Fibroblast of the aortic adventitia (primary cell): ENCODE data around the gene DLGAP1. TPM values are rescaled to one million over a fixed set of nuclear protein-coding genes. Genes with fewer than 3 reads are reported as not detected.

Experiments used
- DNase-seq: peaks from one replicate; pipeline ENCODE4 v3.0.0-alpha.2; 2010; ENCODE audit warnings: low read depth
- H3K4me3 ChIP-seq: 2 replicates; pipeline ENCODE4 v1.5.1; 2011; ENCODE audit warnings: low read depth, mild to moderate bottlenecking, control low read depth, low read length, moderate library complexity
- total RNA-seq: library from RNA; depleted of rRNA; stranded (reverse); fragments of >200 nt; gene quantifications from 2 replicates; pipeline ENCODE4 v1.2.3, GENCODE V29; 2012; ENCODE audit warnings: low replicate concordance
- TF ChIP-seq, protein P1 (sequence below): IDR thresholded peaks from 2 replicates; pipeline ENCODE4 v1.5.1; 2011; ENCODE audit warnings: mild to moderate bottlenecking, low read length, control low read depth, inconsistent platforms; ENCODE audit not compliant: insufficient read depth

Gene DLGAP1
- total RNA-seq, 1 donor = 1.4 TPM

DNA sequence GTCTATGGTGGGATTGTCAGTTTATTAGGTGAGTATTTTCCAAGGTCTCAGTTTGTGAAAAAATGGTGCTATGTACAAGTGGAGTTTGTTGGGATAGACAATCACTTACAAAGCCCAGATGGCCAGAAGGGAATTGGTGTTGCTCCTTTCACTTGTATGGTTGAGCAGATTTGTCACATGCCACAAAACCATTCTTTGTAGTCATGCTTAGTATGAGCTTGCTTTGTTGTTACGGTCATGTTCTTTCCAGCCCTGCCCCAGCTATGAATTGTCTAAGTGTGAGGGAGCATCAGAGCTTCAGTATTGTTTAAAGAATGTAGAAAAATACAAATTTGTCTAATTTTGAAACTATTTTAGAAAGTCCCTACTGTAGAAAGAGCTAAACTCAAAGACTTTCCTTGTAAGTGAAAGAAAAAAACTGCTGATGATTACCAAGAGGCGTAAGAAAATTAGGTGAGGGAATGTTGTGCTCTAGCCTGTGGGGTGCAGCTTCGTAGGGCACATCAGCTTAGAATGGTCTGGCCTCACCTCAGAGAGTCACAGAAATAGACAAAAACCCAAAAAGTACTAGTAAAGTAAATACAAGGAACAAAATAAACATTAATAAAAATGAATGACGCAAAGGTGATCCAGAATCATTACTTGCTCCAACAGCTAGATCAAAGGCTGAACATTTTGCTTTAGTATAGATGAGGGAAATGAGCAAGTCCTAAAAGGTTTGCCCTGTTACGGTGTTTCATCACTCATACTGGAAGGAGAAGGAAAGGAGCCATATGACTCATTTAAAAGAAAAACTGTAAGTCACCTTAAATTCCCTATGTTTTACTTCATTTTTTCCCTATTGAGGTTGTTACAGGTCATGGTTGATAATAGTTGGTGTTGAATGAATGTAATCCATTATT, 995.9 kb downstream of the DLGAP1 start:
- DNase-seq = peak; percentile 81
- TF ChIP-seq, protein P1, sequence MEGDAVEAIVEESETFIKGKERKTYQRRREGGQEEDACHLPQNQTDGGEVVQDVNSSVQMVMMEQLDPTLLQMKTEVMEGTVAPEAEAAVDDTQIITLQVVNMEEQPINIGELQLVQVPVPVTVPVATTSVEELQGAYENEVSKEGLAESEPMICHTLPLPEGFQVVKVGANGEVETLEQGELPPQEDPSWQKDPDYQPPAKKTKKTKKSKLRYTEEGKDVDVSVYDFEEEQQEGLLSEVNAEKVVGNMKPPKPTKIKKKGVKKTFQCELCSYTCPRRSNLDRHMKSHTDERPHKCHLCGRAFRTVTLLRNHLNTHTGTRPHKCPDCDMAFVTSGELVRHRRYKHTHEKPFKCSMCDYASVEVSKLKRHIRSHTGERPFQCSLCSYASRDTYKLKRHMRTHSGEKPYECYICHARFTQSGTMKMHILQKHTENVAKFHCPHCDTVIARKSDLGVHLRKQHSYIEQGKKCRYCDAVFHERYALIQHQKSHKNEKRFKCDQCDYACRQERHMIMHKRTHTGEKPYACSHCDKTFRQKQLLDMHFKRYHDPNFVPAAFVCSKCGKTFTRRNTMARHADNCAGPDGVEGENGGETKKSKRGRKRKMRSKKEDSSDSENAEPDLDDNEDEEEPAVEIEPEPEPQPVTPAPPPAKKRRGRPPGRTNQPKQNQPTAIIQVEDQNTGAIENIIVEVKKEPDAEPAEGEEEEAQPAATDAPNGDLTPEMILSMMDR = no peak
- no peak overlapping the region for H3K4me3 ChIP-seq

DNA sequence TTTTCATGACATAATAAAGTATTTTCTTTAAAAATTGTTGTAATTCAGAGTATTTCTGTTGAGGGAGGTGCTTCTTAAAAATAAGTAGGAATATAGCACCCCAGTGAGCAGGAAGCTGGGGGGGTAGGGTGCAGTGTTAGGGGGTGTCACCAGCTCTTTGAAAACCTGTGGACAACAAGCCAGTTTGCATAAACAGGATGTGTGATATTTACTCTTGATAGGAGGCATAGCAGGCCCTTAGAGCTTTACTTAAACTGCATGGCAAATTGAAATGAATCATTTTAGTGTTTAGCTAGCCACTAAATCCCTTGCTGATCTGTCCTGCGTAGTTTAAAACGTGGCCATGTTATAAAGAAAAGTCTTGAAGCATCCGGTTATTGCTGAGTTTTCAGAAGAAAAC, 996.7 kb downstream of the DLGAP1 start:
- H3K4me3 ChIP-seq = no peak overlapping the region
- TF ChIP-seq, protein P1 = no peak
- DNase-seq = peak; percentile 11

DNA sequence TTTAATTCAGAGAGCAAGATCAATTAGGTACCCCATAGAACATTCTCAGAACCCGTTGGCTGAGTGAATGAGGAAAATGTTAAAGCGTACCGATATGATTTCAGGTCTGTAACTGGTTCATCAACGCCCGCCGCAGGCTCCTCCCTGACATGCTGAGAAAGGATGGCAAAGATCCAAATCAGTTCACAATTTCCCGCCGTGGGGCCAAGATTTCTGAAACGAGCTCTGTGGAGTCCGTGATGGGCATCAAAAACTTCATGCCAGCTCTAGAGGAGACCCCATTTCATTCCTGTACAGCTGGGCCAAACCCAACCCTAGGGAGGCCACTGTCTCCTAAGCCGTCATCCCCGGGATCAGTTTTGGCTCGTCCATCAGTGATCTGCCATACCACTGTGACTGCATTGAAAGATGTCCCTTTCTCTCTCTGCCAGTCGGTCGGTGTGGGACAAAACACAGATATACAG, 997.8 kb downstream of the DLGAP1 start:
- TF ChIP-seq, protein P1 = no peak
- no peak overlapping the region for H3K4me3 ChIP-seq
- no peak for DNase-seq

DNA sequence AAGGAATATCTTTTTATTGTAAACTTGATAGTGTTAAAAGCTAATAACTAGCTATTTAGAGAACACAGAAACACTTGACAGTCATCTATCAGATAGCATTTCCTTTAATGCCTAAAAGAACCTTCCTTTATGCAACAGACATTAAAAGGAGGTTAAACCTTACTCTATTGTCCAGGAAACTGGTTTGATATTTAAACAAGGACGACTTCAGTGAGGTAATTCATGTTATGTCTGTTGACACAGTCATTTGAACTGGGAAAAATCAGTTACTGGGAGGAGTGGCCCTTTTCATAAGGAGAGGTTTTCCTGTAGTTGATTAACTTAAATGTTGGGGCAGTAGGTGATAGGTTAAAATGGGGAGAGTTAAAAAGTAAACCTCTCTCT, 998.4 kb downstream of the DLGAP1 start:
- TF ChIP-seq, protein P1 = no peak
- peak; percentile 4 for DNase-seq
- H3K4me3 ChIP-seq = no peak overlapping the region

DNA sequence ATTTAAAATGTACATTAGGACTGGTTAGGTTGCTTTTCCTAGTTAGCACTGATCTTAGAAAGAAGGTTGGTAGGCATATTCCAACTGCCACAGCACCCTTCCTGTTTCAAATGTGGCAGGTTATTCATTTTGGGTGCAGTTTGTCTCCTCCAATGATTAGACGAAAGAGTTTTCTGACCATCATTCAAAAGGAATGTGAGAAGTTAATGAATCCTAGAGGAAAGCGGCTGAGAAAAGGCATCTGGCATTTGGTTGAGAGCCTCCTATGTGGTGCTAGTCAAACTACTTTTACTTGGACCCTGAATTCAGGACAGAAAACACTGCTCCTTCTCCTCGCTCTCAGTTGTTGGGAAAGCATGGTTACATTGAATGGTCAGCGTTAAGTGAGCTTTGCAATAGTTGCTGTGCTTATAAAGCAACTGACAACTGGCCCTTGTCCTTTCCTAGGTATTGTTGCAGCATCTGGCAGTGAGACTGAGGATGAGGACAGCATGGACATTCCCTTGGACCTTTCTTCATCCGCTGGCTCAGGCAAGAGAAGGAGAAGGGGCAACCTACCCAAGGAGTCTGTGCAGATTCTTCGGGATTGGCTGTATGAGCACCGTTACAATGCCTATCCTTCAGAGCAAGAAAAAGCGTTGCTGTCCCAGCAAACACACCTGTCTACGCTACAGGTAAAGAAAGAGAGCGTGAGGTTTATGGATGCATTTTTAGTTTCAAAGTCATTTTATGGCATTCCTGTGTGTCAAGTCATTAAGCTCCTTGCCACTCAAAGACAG, 999.0 kb downstream of the DLGAP1 start:
- TF ChIP-seq, protein P1 = no peak
- DNase-seq = peak; percentile 68
- peak overlapping the region; percentile 18 for H3K4me3 ChIP-seq

DNA sequence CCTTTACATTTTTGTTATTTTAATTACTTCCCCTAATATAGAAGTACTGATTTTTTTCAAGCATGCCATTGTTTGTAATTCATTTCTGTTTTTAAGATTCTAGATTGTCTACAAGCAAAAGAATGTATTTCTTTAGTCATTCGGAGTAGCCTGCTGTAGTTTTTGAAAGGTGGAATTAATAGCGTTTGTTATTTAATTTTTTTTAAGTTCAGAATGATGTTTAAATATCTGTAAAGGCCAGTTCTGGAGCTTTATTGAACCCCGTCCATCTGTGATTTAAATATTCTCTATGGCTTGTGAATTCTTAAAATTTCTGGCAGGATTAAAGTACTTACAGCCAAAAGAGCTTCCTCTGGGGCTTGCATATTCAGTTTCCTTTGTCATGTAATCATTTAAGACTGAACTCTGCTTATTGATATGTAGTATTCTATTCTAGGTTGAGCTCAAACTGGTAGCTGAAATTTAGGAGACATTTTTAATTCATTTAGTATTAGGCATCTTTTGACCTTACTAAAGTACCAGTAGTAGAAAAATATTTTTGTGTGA, 999.9 kb downstream of the DLGAP1 start:
- peak; percentile 47 for DNase-seq
- H3K4me3 ChIP-seq = peak overlapping the region; percentile 54
- TF ChIP-seq, protein P1 = no peak
